Nephron progenitor cell (in vitro differentiated cells): Measurements from ENCODE around the gene PRKG1.
"Not testable (repeated sequence)": the region's sequence is repeated elsewhere in the genome, so short reads cannot be mapped to it uniquely, and the experiment has no call there.

Experiments used
- DNase-seq: peaks from one replicate; pipeline ENCODE4 v3.0.0; 2021
- H3K27ac Mint-ChIP-seq: 2 replicates; pipeline ENCODE4 v1.8.0; 2021; ENCODE audit warnings: mild to moderate bottlenecking, moderate library complexity, mixed read lengths
- H3K27me3 Mint-ChIP-seq: 2 replicates; pipeline ENCODE4 v1.8.0; 2021; ENCODE audit warnings: mild to moderate bottlenecking, low read depth, mixed read lengths; ENCODE audit not compliant: poor library complexity
- H3K36me3 Mint-ChIP-seq: 2 replicates; pipeline ENCODE4 v1.8.0; 2021; ENCODE audit warnings: low read depth, mixed read lengths
- H3K4me1 Mint-ChIP-seq: 2 replicates; pipeline ENCODE4 v1.8.0; 2021; ENCODE audit warnings: mixed read lengths
- H3K4me3 Mint-ChIP-seq: 2 replicates; pipeline ENCODE4 v1.8.0; 2021; ENCODE audit warnings: mild to moderate bottlenecking, moderate library complexity, mixed read lengths
- H3K9me3 Mint-ChIP-seq: 2 replicates; pipeline ENCODE4 v1.8.0; 2021; ENCODE audit warnings: mild to moderate bottlenecking, moderate library complexity, mixed read lengths
- TF ChIP-seq, protein P1 (sequence below): fragments of 200-600 bp; sonication (generic); IDR thresholded peaks from 2 replicates; pipeline ENCODE4 v1.5.0; 2021; ENCODE audit warnings: antibody characterized with exemption

Gene PRKG1

GRCh38 chr10:51436805-51437204, 362.5 kb downstream of the PRKG1 start:
- Mint-ChIP-seq H3K4me1 (peaks cover 35% of the 10 kb centered on the region), H3K27me3 (no peaks in the 10 kb centered on the region), H3K36me3 (no peaks in the 10 kb centered on the region), H3K27ac (no peak overlapping the region), H3K4me3 (no peak overlapping the region), H3K9me3 (no peaks in the 10 kb centered on the region)
- TF ChIP-seq, protein P1, sequence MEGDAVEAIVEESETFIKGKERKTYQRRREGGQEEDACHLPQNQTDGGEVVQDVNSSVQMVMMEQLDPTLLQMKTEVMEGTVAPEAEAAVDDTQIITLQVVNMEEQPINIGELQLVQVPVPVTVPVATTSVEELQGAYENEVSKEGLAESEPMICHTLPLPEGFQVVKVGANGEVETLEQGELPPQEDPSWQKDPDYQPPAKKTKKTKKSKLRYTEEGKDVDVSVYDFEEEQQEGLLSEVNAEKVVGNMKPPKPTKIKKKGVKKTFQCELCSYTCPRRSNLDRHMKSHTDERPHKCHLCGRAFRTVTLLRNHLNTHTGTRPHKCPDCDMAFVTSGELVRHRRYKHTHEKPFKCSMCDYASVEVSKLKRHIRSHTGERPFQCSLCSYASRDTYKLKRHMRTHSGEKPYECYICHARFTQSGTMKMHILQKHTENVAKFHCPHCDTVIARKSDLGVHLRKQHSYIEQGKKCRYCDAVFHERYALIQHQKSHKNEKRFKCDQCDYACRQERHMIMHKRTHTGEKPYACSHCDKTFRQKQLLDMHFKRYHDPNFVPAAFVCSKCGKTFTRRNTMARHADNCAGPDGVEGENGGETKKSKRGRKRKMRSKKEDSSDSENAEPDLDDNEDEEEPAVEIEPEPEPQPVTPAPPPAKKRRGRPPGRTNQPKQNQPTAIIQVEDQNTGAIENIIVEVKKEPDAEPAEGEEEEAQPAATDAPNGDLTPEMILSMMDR = no peak
- DNase-seq = no peak

DNA sequence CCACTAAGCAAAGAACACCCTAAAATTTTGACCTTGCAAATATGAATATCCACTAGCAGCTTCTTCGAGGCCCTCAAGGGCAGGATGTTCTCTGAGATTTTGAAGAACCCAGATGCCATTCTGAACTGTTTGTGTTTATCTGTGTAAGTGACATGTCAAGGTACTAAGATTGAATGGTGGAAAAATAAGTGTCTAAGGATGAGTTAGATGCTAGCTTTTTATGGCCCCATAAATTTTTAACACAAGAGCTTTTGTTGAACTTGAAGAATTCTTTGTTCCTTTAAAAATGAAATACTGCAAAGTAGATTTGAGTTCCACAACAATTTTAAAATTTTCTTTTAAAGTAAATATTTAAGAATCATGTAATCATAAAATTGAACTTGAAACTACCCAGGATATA, 365.4 kb downstream of the PRKG1 start:
- peaks cover 36% of the 10 kb centered on the region for H3K4me1 Mint-ChIP-seq
- no peak overlapping the region for H3K4me3 Mint-ChIP-seq
- TF ChIP-seq, protein P1 = no peak
- no peak overlapping the region for H3K27ac Mint-ChIP-seq
- no peaks in the 10 kb centered on the region for H3K27me3 Mint-ChIP-seq
- DNase-seq = no peak
- H3K9me3 Mint-ChIP-seq = no peaks in the 10 kb centered on the region
- H3K36me3 Mint-ChIP-seq = no peaks in the 10 kb centered on the region

GRCh38 chr10:51445588-51445987, 371.3 kb downstream of the PRKG1 start:
- H3K27me3 Mint-ChIP-seq = no peaks in the 10 kb centered on the region
- H3K9me3 Mint-ChIP-seq = no peaks in the 10 kb centered on the region
- TF ChIP-seq, protein P1 = no peak
- H3K36me3 Mint-ChIP-seq = no peaks in the 10 kb centered on the region
- no peak for DNase-seq
- H3K4me1 Mint-ChIP-seq = peaks cover 10% of the 10 kb centered on the region
- no peak overlapping the region for H3K4me3 Mint-ChIP-seq
- H3K27ac Mint-ChIP-seq = no peak overlapping the region

- no peaks in the 10 kb centered on the region for H3K4me1 Mint-ChIP-seq
- TF ChIP-seq, protein P1 = no peak
- no peaks in the 10 kb centered on the region for H3K27me3 Mint-ChIP-seq
- no peaks in the 10 kb centered on the region for H3K9me3 Mint-ChIP-seq
- H3K27ac Mint-ChIP-seq = peak overlapping the region; percentile 15
- no peaks in the 10 kb centered on the region for H3K36me3 Mint-ChIP-seq
- no peak overlapping the region for H3K4me3 Mint-ChIP-seq
- no peak for DNase-seq
Measured at GRCh38 chr10:51447119-51447518, 372.8 kb downstream of the PRKG1 start.

GRCh38 chr10:51455762-51456161, 381.5 kb downstream of the PRKG1 start:
- H3K27me3 Mint-ChIP-seq, H3K4me3 Mint-ChIP-seq, H3K4me1 Mint-ChIP-seq, DNase-seq, H3K27ac Mint-ChIP-seq: not testable (repeated sequence)
- Mint-ChIP-seq H3K9me3 (peaks cover 32% of the 10 kb centered on the region), H3K36me3 (peaks cover 18% of the 10 kb centered on the region)

DNA sequence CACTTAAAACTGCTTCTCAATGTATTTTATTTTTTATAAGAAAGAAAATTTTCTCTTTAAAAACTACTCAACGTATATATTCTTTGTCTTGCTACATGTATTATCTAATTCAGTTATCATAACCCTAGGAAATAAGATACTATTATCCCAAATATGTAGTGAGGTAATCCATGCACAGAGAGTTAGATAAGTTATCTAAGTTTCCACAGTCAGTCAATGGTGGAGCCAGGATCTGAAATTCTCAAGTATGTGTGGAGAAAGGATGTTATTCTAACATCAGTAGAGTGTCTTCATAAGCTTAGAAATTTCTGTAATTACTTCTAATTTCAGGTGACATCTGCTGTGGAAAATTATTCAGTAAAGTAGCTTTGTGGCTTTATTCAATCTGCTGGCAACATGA, 385.2 kb downstream of the PRKG1 start:
- Mint-ChIP-seq H3K27me3 (no peaks in the 10 kb centered on the region), H3K4me1 (no peaks in the 10 kb centered on the region), H3K4me3 (no peak overlapping the region), H3K36me3 (peaks cover 11% of the 10 kb centered on the region), H3K27ac (no peak overlapping the region), H3K9me3 (peaks cover 21% of the 10 kb centered on the region)
- TF ChIP-seq, protein P1 = no peak
- no peak for DNase-seq
